OCI-M2 (cell line): ENCODE data around the gene SOBP.
"Not testable (repeated sequence)": the region's sequence is repeated elsewhere in the genome, so short reads cannot be mapped to it uniquely, and the experiment has no call there.

Source experiments
- DNase-seq: peaks from one replicate; lab custom pipeline; 2025; ENCODE audit not compliant: unreplicated experiment; lab: John Stamatoyannopoulos, UW

The SOBP gene

DNA sequence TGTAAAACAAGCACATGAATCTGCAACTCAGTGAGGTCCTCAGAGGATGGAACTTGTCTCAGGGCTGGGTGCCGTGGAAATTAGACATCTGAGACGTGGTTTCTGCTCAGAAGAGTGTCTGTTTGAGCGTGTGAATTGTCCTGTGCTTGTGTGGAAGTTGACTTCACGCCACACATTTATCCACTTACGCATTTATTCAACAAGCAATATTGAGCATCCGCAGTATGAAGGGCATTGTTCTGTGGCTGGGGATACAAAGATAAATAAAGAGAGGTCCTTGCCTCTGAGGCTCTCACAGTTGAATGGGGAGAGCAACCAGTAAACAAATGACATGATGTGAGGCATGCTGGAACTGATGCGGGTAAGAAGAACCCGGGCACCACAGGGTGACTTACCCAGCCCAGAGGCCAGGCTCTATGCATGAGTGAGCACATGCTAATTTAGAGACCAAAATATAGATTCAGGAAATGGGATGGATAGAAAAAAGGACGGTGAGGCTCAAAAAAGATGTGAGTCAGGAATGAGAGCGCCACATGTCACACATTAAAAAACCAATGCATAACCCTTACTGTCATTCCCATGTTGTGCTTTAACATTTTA, 60.4 kb downstream of the SOBP start:
- DNase-seq: no peak

DNA sequence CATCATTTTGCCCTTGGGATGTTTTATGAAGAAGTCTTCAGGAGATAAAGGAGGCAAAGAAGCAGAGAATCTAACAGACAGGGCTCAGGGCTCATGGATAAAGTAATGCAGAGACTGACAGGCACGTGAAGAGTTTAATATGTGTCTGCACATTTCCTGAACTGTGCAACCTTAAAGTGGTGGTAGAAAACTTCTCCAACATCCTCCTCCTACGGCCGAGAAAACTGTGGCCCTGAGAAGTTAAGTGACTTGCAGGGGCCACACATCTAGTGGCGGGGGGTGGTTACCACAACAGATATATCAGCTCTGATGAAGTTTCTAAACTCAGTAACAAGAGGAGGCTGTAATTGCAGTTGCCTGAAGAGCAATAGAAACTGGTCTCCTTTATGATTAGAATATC, 61.0 kb downstream of the SOBP start:
- DNase-seq: no peak

DNA sequence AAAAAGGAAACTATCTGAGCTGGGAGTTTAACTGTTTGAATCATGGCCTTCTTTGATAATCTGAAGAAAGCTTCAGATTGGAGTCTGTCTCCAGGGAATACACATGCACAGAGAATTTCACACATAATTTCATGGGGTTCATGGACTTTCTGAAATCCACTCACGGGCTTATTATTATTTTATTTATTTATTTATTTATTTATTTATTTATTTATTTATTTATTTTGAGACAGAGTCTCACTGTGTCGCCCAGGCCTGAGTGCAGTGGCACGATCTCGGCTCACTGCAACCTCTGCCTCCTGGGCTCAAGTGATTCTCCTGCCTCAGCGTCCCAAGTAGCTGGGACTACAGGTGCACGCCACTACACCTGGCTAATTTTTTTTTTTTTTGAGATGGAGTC, 63.2 kb downstream of the SOBP start:
- DNase-seq: not testable (repeated sequence)

DNA sequence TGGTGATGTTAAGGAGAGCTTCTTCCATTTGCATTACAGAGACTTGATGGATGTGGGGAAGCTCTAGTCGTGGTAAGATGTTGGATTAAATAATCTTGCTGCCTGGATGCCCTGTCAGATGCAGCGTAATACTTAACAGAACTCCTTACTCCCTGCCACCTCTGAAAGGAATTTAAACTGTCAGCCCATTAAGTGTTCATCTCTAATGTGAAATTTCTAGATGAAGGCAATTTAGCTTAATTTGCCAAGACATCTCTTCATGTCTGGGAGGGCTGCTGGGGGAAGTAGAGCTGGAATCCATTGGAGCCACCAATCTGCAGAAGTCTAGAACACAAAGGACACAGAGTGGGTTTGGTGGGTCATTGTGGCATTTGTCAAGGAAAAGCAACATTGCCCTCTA, 64.4 kb downstream of the SOBP start:
- no peak for DNase-seq

DNA sequence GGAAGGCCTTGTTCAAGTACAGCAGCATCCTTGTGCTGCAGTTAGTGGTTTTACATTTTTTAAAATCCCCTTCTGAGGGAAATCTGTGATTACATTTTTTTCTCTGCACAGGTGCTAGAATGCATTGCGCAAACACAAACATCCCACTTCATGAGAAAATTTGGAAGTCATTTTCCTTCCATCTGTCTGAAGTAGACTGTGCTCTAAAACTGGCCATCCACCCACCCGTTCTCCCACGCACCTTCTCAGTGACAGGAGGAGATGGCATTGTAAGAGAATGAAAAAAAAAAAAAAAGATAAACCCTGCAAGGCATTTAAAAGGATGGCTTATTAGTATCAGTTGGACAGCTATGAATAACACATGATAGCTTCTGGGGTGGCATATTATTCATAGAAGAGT, 65.0 kb downstream of the SOBP start:
- no peak for DNase-seq

DNA sequence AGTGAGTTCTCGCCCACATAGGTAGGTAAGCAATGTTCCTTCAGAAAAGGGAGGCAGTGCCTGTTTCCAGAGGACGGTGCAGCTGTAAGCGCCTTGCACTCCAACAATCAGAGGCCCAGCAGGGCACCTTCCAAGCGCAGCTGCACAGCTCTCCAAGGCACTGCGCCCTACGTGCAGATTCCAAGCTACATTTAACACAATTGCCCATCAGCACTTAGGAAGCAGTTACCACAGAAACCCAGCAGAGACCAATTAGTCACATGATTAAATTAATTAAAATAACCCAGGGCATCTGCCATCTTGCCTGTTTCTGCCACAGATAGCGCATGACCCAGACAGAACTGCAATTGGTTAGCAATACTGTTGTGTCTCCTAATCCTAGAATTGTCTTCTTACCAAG, 65.5 kb downstream of the SOBP start:
- no peak for DNase-seq

DNA sequence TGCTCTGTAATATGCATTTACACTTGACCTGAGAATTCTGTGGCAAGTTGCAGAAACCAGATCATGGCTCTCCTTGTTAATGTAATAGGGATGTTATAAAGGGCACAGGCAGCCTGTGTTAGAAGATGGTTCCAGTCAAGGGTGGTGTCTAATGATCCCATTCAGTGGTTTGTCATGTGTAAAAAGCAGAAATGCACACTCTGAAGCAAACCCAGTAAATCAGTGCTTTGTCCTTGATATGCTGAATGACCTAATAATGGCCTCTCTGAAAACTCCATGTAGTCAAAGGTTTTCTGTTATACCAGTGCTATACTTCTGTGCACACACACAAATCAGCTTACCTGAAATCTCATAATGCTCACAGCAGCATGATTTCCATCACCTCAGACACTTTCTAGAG, 66.2 kb downstream of the SOBP start:
- no peak for DNase-seq

DNA sequence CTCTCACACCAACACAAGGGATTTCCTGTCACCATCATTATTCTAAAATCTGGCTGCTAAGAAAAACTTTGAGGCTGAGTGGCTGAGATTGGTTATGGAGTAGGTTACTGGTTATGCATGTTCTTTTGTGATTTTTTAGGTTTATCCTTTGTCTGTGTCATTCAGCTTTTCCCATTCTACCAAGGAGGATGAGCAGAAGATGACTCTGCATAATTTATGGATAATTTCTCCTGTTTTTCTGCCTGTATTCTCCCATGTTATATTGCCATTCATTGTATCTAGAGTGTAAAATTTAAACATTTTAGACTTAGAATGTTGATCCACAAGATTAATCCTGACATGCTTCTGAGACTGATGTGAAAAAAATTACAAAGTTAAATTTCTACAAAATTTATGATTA, 67.8 kb downstream of the SOBP start:
- no peak for DNase-seq

DNA sequence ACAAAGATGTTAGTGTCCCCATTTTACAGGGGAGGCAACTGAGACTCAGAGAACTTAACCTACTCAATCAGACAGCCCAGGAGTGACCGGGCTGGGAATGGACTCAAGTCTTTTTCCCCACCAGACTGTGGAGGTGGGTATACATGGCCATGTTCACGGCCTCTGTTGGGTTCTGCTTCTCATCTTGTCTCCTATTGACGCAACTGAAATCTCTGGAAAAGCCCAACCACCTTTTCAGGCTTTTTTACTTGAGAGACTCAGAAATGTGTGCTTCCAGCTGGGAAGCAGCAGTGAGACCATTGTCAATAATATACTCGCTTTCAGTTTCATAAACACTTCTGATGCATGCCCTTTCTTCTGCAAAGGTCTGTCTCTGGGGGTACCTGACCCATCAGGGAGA, 70.7 kb downstream of the SOBP start:
- DNase-seq: no peak

DNA sequence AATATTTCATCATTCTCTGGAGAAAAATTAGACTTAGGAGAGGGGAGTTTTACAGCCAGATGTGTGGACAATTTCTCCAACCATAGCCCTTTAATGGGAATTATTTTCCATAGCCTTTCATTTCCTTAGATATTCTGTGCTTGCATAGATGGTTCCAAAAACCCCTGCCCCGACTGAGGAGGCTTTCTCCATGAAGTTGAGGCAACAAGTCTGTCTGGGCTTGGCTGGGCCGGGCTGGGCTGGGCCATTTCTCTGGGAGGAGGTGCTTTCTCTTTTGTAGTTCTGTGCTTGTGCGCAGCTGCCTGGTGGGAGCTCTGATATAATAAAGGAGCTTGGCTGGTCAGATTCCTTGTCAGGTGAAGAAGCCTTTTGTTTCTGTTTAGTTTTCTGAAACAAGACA, 71.4 kb downstream of the SOBP start:
- no peak for DNase-seq

DNA sequence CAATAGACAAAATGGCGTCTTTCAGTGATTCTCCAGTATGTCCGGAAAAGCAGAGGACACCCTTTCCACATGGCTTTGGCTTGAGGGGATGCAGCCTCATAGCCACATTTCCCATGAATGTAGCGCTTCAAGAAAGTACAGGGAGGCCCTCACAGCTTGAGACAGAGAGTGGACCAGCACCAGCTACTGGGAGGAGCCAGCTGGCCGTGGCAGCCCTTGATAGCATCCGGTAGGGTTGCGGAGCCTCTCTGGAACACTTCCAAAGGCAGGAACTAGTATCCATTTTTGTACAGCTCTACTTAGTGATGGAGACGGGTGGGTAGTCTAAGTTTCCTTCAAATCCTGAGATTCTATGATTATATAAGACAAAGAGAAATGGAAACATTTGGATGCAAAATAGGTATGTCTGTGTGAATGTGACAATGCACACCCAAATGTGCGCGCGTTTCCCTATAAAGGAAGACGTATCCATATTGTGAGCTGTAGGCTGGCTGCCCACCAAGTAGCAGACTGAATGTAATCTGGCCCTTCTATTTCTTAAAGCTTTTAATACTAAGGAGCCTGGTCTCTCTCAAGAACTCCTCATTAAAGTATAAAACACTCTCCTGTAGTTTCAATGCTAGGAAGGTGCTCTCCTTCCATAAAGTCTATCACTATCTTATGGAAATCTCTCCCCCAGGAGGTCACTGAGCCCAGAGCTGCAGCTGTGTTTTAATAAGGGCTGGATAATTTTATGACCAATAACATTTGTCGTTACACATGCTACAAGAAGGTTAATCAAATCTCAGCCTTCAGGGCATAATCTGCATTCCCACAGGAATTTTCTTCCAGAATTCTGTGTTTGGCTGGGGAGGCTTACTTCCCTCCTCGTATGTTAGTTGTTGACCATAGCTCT, 74.0 kb downstream of the SOBP start:
- DNase-seq: no peak

DNA sequence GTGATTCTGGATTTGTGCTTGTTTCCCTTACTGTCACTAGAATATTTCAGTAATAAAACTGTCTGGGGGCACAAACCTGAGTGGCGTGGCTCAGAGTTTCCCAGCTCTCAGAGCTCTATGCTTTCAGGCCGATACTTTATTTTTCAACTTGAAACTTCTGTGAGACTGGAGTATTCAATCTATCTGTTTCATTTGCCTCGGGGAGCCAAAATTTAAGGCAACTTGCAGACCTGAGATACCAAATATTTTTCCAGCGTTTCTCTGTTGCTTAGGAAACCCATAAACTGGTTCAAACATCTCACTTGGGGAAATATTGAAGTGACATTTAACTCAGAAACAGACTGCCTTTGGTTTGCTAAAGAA, 74.7 kb downstream of the SOBP start:
- no peak for DNase-seq

DNA sequence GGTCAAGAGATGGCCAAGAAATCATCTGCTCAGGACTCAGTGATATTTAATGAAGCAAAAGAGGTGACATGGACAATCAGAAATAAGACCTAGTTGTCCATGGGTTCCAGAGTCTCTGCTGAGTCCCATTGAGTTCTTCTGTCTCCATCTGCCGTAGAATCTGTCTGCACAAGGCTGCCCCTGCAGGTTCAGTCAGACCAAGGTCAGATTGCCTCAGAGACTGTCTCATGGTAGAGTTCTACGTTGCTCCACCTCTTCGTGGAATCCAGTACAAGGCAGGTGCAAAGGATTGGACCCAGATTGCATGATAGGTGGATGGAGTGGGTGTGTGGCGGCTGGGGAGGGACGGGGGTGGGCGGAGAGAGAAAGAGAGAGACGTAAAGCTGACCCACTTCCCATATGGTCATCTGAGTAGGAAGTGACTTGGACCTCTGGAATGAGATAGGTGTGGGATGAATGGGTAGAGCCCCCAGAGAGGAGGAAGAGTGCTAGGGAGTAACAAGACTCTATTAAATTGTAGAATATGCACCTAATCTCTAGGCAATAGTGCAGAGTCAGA, 75.3 kb downstream of the SOBP start:
- DNase-seq: no peak

DNA sequence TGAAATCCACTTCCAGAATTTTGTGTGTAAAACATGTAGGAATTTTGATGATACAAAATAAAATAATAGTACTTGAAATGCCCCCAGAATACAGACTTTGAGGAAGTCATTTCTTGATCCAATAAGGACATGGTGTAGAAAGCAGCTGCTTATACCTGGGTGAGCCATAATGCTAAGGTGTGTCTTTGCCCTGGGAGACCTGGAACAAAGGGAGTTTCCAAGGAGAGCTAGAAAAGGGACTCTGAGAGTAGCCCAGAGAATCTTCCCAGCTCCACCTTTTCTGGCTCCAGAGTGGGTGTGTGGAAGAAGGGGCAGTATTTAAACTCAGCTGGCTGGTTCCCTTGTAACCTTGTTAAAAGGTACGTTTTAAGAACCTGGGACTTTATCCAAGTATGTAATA, 77.7 kb downstream of the SOBP start:
- no peak for DNase-seq

DNA sequence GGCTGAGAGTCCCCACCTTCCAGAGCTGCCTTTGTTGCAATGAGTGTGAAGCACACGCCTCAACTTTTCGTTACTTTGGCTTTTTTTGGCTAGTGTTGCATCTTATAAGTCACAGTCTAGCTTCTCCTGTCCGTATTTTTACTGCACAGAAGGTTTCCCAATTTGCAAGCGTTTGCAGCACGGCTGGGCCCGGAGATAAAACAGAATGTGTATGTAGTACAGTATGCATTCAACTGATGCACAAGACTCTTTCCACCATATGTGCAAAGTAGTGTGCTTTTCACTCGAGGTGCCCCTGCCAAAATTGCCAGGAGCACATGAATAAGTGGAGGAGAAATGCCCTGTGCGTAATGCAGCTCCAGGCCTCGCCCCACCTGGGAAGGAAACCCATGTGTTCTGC, 79.6 kb downstream of the SOBP start:
- DNase-seq: no peak

DNA sequence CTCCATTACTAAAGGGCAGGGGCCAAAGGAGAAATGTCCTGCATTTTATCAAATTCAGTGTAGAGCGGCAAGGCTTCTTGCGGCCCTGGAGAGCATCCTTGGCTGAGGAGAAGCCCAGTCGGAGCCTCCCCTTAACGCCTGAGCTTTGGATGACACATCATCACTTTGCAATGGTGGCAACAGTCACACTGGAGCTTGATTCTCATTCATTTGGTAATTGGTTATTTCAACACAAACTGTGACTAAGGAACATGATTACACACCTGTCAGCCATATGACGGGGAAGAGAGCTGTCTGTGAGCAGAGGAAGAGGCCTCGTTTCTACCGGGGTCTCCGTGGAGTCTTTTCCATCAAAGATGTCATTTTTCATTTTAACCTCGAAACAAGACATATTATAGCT, 81.4 kb downstream of the SOBP start:
- DNase-seq: no peak

DNA sequence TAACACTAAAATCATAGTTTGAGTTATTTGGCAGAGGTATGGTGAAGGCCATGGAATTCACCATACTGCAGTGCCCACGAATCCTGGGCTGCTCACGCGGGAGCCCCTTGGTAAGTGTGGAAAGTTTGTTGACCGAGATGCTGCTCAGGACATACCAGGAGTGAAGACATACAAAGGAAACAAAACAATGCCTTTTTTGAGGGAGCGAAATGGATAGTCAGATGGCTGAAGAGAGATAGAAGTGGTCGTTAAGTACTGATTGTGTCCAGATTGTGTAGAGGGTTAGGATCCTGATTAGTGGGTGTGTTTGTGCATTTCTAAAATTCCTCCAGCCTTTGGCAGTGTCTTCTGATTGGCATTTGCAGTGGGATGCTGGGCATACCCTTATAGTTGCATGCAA, 83.0 kb downstream of the SOBP start:
- no peak for DNase-seq

DNA sequence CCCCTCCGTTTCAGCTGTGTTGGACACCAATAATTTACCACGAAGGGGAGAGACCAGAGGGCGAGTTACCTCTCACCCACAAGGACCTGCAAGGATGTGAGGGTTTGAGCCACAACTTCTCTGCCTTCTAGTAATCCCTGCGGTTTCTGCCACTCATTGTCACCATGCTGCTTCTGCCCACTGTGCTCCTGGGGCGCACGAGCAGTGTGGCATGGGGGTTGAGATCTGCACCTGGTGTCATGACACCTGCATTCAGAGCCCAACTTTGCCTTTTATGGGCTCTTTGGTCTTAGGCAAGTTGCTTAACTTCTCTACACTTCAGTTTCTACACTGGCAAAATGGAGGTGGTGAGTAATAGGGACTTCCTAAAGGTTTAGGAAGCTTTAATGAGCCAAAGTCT, 84.9 kb downstream of the SOBP start:
- no peak for DNase-seq

DNA sequence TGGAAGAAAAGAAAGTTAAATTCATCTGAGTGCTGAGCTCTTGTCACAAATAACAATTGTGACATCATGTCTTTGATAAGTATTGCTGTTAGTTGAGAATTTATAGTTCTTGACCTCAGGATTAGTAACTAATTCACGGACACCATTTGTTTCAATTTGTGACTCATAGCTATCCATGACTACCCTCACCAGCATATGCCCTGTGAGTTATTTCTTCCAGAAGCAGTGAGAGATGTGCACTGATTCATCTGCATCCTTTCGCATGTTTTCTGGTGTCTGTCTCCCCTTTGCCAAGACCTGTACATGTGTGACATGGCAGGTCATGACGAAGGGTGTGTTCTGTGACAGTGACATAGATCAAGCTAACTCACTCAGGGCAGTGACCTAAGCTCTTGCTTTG, 86.9 kb downstream of the SOBP start:
- no peak for DNase-seq

DNA sequence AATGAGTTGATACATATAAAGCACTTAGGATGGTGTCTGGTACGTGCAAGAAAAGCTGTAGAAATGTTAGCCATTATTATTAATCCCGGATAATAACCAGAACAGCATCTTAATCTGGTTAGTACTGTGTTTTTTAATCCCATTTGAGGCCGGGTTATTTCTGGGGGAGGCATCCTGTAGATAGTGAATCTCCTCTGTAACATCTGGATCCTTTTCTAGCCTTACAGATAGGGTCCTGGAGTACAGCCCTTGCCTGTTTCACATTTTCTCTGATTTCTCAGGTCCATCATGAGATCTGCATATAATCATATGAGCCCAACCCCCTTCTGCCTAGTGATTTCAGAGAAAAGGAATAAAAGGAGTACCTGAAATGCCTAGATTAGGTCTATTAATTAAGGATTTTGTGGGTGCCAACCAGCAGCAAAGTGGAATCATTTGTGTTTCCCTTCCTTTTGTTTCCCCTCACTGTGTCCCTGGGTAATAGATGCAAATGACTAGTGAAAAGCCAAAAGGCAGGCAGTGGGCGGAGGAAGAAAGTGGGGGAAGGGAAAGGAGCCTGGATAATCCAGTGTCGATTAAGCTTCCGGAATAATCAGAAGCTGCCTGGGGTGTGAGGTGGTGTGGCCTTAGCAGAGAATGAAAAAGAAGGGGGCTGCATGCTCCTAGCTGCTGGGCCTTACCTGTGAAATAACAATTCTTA, 88.9 kb downstream of the SOBP start:
- DNase-seq: no peak

DNA sequence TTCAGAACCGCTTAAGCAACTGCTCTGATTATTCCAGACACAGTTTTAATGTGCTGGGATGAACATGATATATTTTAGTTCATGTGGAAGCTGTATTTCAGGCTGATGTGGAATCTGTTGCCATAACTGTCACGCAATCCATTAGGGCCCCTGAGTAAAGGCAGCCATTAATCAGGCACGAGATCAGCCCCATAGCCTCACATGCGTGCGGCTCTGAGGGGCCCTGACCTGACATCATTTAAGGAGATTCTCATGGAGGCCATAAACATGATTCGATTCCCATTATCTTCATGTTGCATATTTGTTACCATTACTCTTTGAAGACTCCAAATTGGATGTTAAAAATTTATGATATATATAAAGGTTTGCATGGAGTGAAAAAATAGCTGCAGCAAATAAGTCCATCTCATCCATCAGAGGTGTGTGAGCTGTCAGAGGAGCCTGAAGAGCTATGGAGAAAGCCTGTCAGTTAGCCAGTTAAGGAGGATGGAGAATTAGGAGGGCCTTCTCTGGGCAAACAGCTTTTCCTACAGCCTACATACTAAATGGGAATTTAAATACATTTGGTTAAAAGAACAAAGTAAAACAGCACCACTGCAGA, 89.6 kb downstream of the SOBP start:
- no peak for DNase-seq

DNA sequence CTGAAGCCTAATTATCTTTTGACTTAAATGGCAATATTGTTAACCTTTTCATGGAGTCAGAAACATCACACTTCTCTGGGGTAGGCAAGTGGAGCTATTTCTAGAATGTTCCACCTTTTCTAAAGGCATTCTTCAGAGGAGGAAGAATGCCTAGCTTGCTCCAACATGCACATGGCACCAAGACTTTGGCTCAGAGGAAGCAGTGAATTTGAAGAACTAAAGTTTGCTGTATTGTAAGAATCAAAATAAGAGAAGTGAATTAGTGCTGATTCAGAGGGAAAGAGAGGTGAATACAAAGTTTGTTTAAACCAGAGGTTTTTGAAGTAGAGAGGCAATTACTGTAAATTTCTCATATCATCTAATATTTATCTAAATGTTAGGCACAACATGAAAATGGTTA, 92.2 kb downstream of the SOBP start:
- DNase-seq: no peak
